ENCODE data around the gene HLA-DRB1.

- TF ChIP-seq CTCF (IDR thresholded peaks at IDR 0.05) (no peak), POLR2A (IDR thresholded peaks at IDR 0.05) (no peak)
Measured at GRCh38 chr6:32559747-32560146, 29.9 kb downstream of the HLA-DRB1 start.
